Fibroblast of villous mesenchyme (primary cell): ENCODE results near the gene TCERG1L. TPM values are rescaled to one million over a fixed set of nuclear protein-coding genes. Genes with fewer than 3 reads are reported as not detected.
"Not testable (repeated sequence)": the region's sequence is repeated elsewhere in the genome, so short reads cannot be mapped to it uniquely, and the experiment has no call there.

Experiments used
- DNase-seq: peaks from one replicate; pipeline ENCODE4 v3.0.0-alpha.2; 2010; ENCODE audit warnings: low read depth
- H3K4me3 ChIP-seq: 2 replicates; pipeline ENCODE4 v1.5.1; 2011; ENCODE audit warnings: low read depth, mild to moderate bottlenecking, low read length
- CTCF ChIP-seq: IDR thresholded peaks from 2 replicates; pipeline ENCODE4 v1.5.1; 2012; ENCODE audit warnings: low read depth, mild to moderate bottlenecking, low read length; ENCODE audit not compliant: insufficient read depth
- total RNA-seq: library from RNA; depleted of rRNA; stranded (reverse); fragments of >200 nt; gene quantifications from 2 replicates; pipeline ENCODE4 v1.2.3, GENCODE V29; 2012

TCERG1L gene
- total RNA-seq, 1 donor: not detected

GRCh38 chr10:131155218-131155875, 156.2 kb downstream of the TCERG1L start:
- no peak overlapping the region for H3K4me3 ChIP-seq
- no peak for TF ChIP-seq CTCF
- DNase-seq: no peak

- TF ChIP-seq CTCF: no peak
- DNase-seq: no peak
- no peak overlapping the region for H3K4me3 ChIP-seq
Measured at GRCh38 chr10:131154306-131155025, 157.1 kb downstream of the TCERG1L start.

- not testable (repeated sequence) for DNase-seq, H3K4me3 ChIP-seq
Measured at GRCh38 chr10:131152456-131152855, 159.1 kb downstream of the TCERG1L start.

GRCh38 chr10:131150126-131150525, 161.4 kb downstream of the TCERG1L start:
- no peak for DNase-seq
- TF ChIP-seq CTCF: no peak
- H3K4me3 ChIP-seq: no peak overlapping the region

- no peak overlapping the region for H3K4me3 ChIP-seq
- no peak for DNase-seq
- TF ChIP-seq CTCF: no peak
Measured at GRCh38 chr10:131149586-131149985, 161.9 kb downstream of the TCERG1L start.

GRCh38 chr10:131149111-131149510, 162.4 kb downstream of the TCERG1L start:
- TF ChIP-seq CTCF: no peak
- H3K4me3 ChIP-seq: no peak overlapping the region
- DNase-seq: no peak

- no peak for TF ChIP-seq CTCF
- no peak for DNase-seq
- H3K4me3 ChIP-seq: no peak overlapping the region
Measured at GRCh38 chr10:131148270-131148669, 163.3 kb downstream of the TCERG1L start.
